ENCODE results near the gene EBF3. TPM values are rescaled to one million over a fixed set of nuclear protein-coding genes. Genes with fewer than 3 reads are reported as not detected.

The EBF3 gene
- total and polyA plus RNA-seq, 2 donors (not counting 3 experiments of a cell fraction or from before 2014, with no cell fraction given), result 0.92 to 2.7 TPM

DNA sequence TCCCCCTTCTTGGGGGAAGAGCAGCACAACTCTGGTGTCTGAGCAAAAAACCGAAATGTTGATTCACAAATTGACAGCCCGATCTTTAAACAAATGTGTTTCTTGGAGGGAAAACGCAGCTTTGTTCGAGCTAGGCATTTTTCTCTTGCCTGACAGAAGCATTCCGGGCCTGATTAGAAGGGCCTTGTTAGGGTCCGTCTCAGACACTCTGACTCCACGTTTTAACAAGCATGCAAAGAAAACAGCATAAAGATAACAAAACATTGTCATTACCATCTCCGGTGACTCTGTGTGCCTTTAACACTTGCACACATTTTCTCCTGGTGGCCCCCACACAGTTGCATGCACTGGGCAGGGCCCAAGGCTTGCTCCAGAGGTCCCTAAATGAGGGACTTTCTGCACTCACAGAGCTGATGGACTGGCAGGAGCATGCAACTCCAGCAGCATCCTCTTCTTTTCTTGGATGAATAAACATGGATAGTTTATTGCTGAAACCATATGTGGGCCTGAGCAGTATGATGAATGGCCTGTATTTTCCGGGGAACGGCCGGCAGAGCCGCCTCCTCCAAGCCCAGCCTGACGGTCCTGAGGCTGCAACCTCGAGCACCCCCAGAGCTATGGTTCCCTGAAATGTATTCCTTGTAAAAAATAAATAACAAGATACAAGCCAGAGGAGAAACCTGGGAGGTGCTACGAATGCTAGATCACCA is 50.9 kb downstream of the EBF3 start:
- H4K20me1 ChIP-seq (replicated peaks; ENCODE audit: control insufficient read depth, extremely low read depth, insufficient read depth, low read length), result no peaks in the 10 kb centered on the region
- CTCF ChIA-PET, result no interaction called here
- no peak for DNase-seq (ENCODE audit: low read depth, low spot score)
- POLR2A ChIA-PET, result no interaction called here
- no peak overlapping the region for H2AFZ ChIP-seq (ENCODE audit: low read depth, low read length)
- no peaks in the 10 kb centered on the region for H3K36me3 ChIP-seq (ENCODE audit: control insufficient read depth in 2 of 2, extremely low read depth in 1 of 2, insufficient read depth in 2 of 2, low read length in 2 of 2)
- no peaks in the 10 kb centered on the region for H3K9me1 ChIP-seq (replicated peaks; ENCODE audit: control insufficient read depth, extremely low read depth, insufficient read depth, low read length)
- no peaks in the 10 kb centered on the region for H3K9me3 ChIP-seq (replicated peaks; ENCODE audit: control insufficient read depth, insufficient read depth, low read length)
- H3K27me3 ChIP-seq (ENCODE audit: control insufficient read depth in 2 of 2, insufficient read depth in 2 of 2, low read length in 2 of 2), result no peaks in the 10 kb centered on the region
- TF ChIP-seq, protein P1, sequence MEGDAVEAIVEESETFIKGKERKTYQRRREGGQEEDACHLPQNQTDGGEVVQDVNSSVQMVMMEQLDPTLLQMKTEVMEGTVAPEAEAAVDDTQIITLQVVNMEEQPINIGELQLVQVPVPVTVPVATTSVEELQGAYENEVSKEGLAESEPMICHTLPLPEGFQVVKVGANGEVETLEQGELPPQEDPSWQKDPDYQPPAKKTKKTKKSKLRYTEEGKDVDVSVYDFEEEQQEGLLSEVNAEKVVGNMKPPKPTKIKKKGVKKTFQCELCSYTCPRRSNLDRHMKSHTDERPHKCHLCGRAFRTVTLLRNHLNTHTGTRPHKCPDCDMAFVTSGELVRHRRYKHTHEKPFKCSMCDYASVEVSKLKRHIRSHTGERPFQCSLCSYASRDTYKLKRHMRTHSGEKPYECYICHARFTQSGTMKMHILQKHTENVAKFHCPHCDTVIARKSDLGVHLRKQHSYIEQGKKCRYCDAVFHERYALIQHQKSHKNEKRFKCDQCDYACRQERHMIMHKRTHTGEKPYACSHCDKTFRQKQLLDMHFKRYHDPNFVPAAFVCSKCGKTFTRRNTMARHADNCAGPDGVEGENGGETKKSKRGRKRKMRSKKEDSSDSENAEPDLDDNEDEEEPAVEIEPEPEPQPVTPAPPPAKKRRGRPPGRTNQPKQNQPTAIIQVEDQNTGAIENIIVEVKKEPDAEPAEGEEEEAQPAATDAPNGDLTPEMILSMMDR (IDR thresholded peaks at IDR 0.05; ENCODE audit: extremely low read depth in 1 of 2, insufficient read depth in 1 of 2, low read depth in 1 of 2, low read length in 2 of 2), result no peak
- TF ChIP-seq GATA2 (IDR thresholded peaks at IDR 0.05; ENCODE audit: insufficient read depth, insufficient read length, low read depth, low read length), result no peak
- no peak for TF ChIP-seq POLR2A (IDR thresholded peaks at IDR 0.05; ENCODE audit: low read depth, low read length)
- TF ChIP-seq FOS (IDR thresholded peaks at IDR 0.05; ENCODE audit: borderline replicate concordance, insufficient read depth, low read length), result no peak
- no peak overlapping the region for H3K4me2 ChIP-seq (ENCODE audit: insufficient read depth, low read length)
- H3K9ac ChIP-seq (replicated peaks; ENCODE audit: extremely low read depth, insufficient read depth, low read length), result no peak overlapping the region
- H3K4me3 ChIP-seq (replicated peaks in 1 of 3; ENCODE audit: insufficient read depth in 1 of 3, low read depth in 1 of 3, low read length in 3 of 3), result no peak overlapping the region
- H3K27ac ChIP-seq (ENCODE audit: insufficient read depth, low read depth, low read length), result no peak overlapping the region
- BruUV-seq (replicated peaks), result no TSS peak
- no peaks in the 10 kb centered on the region for H3K4me1 ChIP-seq (ENCODE audit: control insufficient read depth, extremely low read depth, insufficient read depth, low read length)
- dilution Hi-C loops (cut with MboI; ENCODE audit: extremely low pct_ligation_motif_present, low sequenced_read_pairs), result no loop called here
- H3K79me2 ChIP-seq (ENCODE audit: control insufficient read depth, insufficient read depth, low read length), result no peaks in the 10 kb centered on the region
- intact Hi-C loops (cut with micrococcal nuclease), result no loop called here
- no peak for FAIRE-seq
